GM18951 (cell line): ENCODE data around the gene ASF1B.
"Not testable (repeated sequence)": the region's sequence is repeated elsewhere in the genome, so short reads cannot be mapped to it uniquely, and the experiment has no call there.

Experiments used
- POLR2A ChIP-seq: IDR thresholded peaks from 4 replicates; pipeline ENCODE4 v1.6.1; 2011; ENCODE audit warnings: mild to moderate bottlenecking; ENCODE audit not compliant: insufficient read length, insufficient read depth; ENCODE audit errors: extremely low read depth
- in situ Hi-C: fragments of 300-500 bp; cut with MboI; formaldehyde crosslinking; loops from one replicate; pipeline ENCODE4 v1.12.0; 2022; ENCODE audit warnings: low sequenced_read_pairs, mixed read lengths, inconsistent platforms; ENCODE audit not compliant: unreplicated experiment

Gene ASF1B

DNA sequence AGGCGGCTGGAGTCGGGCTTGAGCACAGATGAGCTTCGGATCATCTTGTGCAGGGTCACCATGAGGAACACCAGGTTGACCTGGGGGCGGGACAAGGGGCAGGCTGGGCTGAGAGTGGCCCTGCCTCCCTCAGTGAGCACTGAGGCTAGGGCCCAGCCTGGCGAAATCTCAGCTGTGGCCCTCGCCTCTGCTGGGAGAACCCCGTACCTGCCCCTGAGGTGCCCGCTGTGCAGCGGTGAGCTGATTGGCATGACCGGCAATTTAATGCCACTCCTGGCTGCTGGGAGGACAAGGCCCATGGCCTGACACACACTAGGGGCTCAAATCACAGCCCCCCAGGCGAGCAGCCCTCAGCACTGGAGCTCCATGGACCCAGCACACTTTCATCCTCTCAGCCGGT is 19.7 kb upstream of the ASF1B start:
- no peak for TF ChIP-seq POLR2A
- in situ Hi-C loops, result no loop called here

GRCh38 chr19:14155371-14155770 is 19.0 kb upstream of the ASF1B start:
- in situ Hi-C loops, result no loop called here

DNA sequence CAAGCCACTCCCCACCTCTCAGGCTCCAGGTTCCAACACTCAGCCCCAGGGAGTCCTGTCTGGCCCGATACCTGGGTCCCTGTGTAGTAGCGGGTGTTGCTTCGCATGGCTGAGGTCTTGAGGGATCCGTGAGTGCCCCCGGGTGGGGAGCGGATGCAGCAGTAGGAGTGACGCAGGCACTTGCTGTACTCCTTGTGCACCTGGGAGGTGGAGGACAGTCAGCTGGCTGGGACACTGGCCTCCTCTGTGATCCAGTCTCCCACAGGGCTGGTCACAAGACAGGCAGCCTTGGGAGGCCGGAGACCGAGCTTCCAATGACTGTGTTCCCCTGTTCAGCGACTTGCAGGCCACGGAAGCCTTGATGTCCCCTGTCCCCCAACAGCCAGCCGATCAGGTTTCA is 16.3 kb upstream of the ASF1B start:
- no peak for TF ChIP-seq POLR2A
- in situ Hi-C loops, result no loop called here

More at GRCh38 chr19:14155371-14155770, 19.0 kb upstream of the ASF1B start:
- no peak for TF ChIP-seq POLR2A

GRCh38 chr19:14150770-14151661 is 14.6 kb upstream of the ASF1B start:
- no peak for TF ChIP-seq POLR2A
- in situ Hi-C loops, result no loop called here

GRCh38 chr19:14150041-14150769 is 13.8 kb upstream of the ASF1B start:
- in situ Hi-C loops, result no loop called here
- TF ChIP-seq POLR2A, result no peak

- no peak for TF ChIP-seq POLR2A
- in situ Hi-C loops, result no loop called here
Measured at GRCh38 chr19:14149509-14149994, 13.2 kb upstream of the ASF1B start.

DNA sequence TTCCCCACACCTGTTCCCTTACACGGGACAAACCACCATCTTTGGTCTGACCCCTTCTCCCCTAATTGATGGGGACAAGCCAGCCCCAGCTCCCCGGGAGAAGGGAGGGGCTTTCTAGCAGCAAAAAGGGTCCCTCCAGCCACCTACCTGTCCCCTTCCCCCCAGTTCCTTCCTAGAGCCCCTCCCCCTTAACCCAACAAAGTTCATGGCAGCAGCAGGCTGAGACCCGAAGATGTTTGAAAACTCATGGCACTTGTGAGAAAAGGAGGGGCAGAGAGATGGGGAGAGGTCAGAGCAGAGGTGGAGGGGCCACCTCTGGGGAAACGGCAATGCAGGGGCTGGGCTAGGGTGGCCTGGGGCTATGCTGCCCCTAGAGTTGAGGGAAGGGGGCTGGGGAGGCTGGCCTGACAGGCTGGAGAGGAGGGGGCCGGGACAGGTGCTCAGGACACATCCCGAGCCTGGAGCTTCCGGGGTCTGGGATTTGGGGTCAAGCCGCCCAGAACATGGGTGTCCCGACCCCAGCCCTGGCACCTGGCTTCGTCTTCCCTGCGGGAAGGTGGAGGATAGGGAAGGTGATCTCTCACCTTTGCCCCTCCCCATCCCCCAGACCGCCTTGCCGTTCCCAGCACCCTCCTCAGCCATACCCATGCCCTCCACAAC is 12.5 kb upstream of the ASF1B start:
- no peak for TF ChIP-seq POLR2A
- in situ Hi-C loops, result no loop called here

DNA sequence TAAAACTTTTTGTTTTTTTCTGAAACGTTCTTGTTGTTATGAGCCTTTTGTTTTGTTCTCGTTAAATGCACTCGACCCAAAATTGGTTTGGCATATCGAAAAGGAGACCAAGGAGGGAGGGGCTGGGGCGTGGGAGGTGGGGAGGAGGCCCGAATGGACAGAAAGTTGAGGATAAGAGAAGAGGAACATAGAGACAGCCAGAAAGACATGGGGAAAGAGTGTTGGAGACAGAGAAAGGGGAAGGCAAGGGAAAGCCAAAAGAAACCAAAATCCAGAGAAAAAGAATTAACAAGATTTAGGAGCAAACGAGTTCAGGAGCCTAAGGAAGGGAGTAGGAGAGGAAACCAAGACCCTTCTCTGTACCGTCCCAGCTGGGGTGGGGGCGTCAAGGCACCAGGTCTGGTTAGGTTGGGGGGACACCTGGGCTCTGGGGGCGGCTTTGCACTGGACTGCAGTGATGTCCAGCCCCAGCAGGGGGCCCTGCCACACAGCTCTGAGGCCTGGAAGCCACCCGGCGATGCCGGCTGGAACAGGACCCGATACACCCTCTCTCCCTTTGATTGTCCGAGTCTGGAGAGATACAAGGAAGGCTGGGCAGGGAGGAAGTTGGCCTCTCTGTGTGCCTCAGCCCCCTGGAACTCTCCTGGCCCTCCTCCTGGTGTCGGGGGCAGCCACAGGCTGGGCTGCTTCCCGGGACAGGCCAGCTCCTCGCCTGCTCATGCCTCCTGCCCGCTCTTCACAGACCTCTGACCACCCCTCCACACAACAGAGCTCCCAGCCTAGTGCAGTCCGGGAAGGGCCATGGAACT is 11.6 kb upstream of the ASF1B start:
- in situ Hi-C loops, result no loop called here
- TF ChIP-seq POLR2A, result no peak

- no peak for TF ChIP-seq POLR2A
- in situ Hi-C loops, result no loop called here
Measured at GRCh38 chr19:14146789-14147216, 10.4 kb upstream of the ASF1B start.

- in situ Hi-C loops, result not testable (repeated sequence)
Measured at GRCh38 chr19:14146169-14146568, 9.8 kb upstream of the ASF1B start.

GRCh38 chr19:14145381-14145780 is 9.0 kb upstream of the ASF1B start:
- TF ChIP-seq POLR2A, result no peak
- in situ Hi-C loops, result no loop called here

DNA sequence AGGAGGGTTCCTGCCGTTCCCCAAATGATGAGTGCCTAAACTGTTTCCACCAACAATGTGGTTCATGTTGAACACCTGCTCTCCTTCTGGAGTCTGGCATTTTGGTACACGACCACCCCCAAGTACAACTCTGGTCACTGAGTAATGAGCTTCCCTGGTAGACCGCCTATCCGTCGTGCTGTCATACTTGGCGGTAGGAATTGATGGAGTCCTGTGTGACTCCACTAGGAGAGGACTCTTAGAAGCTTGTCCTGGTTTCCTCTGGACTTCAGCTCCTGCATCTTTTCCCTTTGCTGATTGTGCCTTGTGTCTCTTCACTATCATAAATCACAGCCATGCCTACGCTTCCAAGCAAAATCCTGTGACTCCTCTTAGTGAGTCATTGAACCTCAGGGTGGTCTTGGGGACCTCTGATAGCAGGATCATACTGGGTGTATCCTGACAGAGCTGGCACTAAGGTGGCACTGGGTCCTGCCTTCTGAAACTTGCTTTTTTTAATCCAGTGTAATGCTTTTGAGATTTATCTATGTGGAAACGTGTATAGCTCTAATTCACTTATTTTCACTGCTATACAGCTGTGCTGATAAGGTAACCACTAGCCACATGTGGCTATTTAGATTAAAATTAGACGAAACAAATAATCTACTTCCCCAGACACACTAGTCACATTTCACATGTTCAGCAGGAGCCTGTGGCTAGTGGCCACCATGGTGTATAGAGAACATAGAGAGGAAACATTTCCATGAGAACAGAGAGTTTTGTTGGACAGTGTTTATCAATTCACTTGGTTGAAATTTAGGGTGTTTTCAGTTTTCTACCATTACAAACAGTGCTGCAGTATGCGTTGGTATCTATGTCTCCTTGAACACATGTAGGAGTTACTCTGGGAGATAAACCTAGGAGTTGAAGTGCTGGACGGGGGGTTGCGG is 6.1 kb upstream of the ASF1B start:
- no peak for TF ChIP-seq POLR2A
- in situ Hi-C loops, result no loop called here
